ENCODE measurements around the gene UBE2E3.

GRCh38 chr2:180949896-180950295 lies 30.5 kb upstream of the UBE2E3 start:
- no peak for TF ChIP-seq REST (IDR thresholded peaks at IDR 0.05)
- no peak for TF ChIP-seq CTCF (IDR thresholded peaks at IDR 0.05; ENCODE audit: low read depth, low read length, missing input control)
- TF ChIP-seq JUND (IDR thresholded peaks at IDR 0.05), result no peak
- TF ChIP-seq TAF1 (conservative IDR thresholded peaks at IDR 0.05), result no peak
- no peak for TF ChIP-seq MAX (IDR thresholded peaks at IDR 0.05)
- no peak for TF ChIP-seq YY1 (IDR thresholded peaks at IDR 0.05)
- no peak for TF ChIP-seq RAD21 (IDR thresholded peaks at IDR 0.05)
- no peak for TF ChIP-seq SP1 (IDR thresholded peaks at IDR 0.05)
- TF ChIP-seq EGR1 (IDR thresholded peaks at IDR 0.05; ENCODE audit: low read depth in 2 of 2), result no peak

Measured in liver (tissue), 3 donors.